GM13976 (cell line): ENCODE measurements around the gene ZW10.
"Not testable (repeated sequence)": the region's sequence is repeated elsewhere in the genome, so short reads cannot be mapped to it uniquely, and the experiment has no call there.

Experiments used
- DNase-seq: peaks from one replicate; pipeline ENCODE4 v3.0.0; 2012; ENCODE audit warnings: low spot score
- CTCF ChIP-seq: IDR thresholded peaks from 2 replicates; pipeline ENCODE4 v1.5.1; 2012; ENCODE audit warnings: borderline replicate concordance, mild to moderate bottlenecking; ENCODE audit not compliant: insufficient read depth; ENCODE audit errors: extremely low read depth, missing control alignments, control extremely low read depth
- in situ Hi-C: fragments of 300-500 bp; cut with MboI; formaldehyde crosslinking; loops from one replicate; pipeline ENCODE4 v1.12.0; 2022; ENCODE audit warnings: low sequenced_read_pairs, mixed read lengths, inconsistent platforms; ENCODE audit not compliant: unreplicated experiment

The ZW10 gene

GRCh38 chr11:113764527-113765219 is 8.8 kb downstream of the ZW10 start:
- in situ Hi-C loops: no loop called here
- no peak for TF ChIP-seq CTCF
- no peak for DNase-seq

DNA sequence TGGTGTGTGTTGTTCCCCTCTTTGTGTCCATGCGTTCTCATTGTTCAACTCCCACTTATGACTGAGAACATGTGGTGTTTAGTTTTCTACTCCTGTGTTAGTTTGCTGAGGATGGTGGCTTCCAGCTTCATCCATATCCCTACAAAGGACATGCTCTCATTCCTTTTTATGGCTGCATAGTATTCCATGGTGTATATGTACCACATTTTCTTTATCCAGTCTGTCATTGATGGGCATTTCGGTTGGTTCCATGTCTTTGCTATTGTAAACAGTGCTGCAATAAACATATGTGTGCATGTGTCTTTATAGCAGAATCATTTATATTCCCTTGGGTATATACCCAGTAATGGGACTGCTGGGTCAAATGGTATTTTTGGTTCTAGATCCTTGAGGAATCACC is 10.5 kb downstream of the ZW10 start:
- in situ Hi-C loops, DNase-seq: not testable (repeated sequence)

DNA sequence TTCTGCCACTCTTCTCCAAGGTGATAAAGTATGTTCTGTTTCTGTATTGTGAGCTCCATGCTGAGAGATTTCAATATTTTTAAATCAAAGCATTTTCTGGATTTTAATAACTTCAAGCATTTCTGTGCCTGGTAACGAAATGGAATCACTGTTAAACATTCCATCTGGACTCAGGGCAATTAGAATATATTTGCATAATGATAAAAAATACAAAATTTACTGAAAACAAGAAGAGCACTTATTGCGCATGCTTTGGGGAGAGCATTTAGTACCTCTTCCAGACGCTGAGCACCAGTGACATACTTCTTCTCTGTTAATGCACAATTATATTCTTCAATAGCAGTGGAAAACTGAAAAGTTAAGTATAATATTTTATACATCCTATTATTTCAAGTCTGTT is 13.3 kb downstream of the ZW10 start:
- no peak for TF ChIP-seq CTCF
- DNase-seq: no peak
- in situ Hi-C loops: no loop called here

GRCh38 chr11:113752932-113753331 is 20.6 kb downstream of the ZW10 start:
- TF ChIP-seq CTCF: no peak
- DNase-seq: no peak
- in situ Hi-C loops: no loop called here

DNA sequence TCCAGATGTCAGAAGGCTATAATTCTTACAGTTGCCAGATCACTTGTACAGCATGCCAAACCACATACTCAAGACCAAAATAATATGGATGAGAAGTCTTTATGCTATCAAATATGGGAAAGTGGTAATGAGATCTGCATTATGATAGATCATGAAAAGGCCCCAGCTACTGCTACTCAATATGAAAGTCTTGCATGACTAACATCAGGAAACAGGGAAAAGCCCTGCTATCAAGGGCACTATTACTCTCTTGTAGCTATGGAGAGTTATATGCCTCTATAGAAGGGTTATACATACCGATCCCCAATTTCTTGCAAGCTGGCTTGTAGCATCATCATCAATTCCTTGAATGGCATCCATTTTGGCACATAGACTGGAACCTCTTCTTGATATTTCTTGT is 37.2 kb downstream of the ZW10 start:
- no peak for TF ChIP-seq CTCF
- no peak for DNase-seq
- in situ Hi-C loops: no loop called here

DNA sequence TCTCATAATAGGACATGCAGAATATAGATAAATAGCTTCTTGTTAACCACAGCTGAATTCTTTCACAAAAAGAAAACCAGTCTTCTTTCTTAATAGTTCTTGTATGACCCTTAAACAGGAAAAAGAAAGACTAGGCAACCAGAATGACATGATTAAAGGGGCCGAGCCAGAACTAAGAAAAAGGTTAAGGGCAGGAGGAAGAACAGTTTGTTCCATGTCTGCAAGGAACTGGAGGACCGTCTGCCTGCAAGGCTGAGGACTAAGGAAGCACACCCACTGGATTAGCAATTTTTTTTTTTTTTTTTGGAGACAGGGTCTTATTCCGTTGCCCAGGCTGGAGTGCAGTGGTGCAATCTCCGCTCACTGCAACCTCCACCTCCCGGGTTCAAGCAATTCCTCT is 41.4 kb downstream of the ZW10 start:
- in situ Hi-C loops: no loop called here
- TF ChIP-seq CTCF: no peak
- DNase-seq: no peak

- no peak for DNase-seq
- TF ChIP-seq CTCF: no peak
- in situ Hi-C loops: no loop called here
Measured at GRCh38 chr11:113730887-113731726, 42.4 kb downstream of the ZW10 start.
